OCI-LY1 (cell line): Measurements from ENCODE around the gene STEEP1.
A peak's percentile ranks its signal among the peaks of the same experiment; 100 is the strongest.
"Not testable (repeated sequence)": the region's sequence is repeated elsewhere in the genome, so short reads cannot be mapped to it uniquely, and the experiment has no call there.

Experiments
- H2AFZ ChIP-seq: fragments of 200-600 bp; sonication (generic), shearing (Covaris generic); 2 replicates; pipeline ENCODE4 v1.6.0; 2014; ENCODE audit warnings: antibody characterized with exemption, mild to moderate bottlenecking, low read length
- H3F3A ChIP-seq: fragments of 200-600 bp; sonication (generic), shearing (Covaris generic); 2 replicates; pipeline ENCODE4 v1.6.0; 2014; ENCODE audit warnings: mild to moderate bottlenecking, antibody characterized with exemption, low read length, moderate library complexity; ENCODE audit not compliant: insufficient read depth
- H3K27ac ChIP-seq: fragments of 200-600 bp; sonication (generic); 2 replicates; pipeline ENCODE4 v1.5.1; 2014; ENCODE audit warnings: low read length, mixed run types, mild to moderate bottlenecking, low read depth; ENCODE audit not compliant: poor library complexity, severe bottlenecking
- H3K27me3 ChIP-seq: fragments of 200-600 bp; sonication (generic); 2 replicates; pipeline ENCODE4 v1.6.0; 2014; ENCODE audit warnings: antibody characterized with exemption, mild to moderate bottlenecking, low read length, moderate library complexity; ENCODE audit not compliant: insufficient read depth
- H3K36me3 ChIP-seq: fragments of 200-600 bp; sonication (generic); 2 replicates; pipeline ENCODE4 v1.6.1; 2014; ENCODE audit warnings: mild to moderate bottlenecking, antibody characterized with exemption, low read length, moderate library complexity, mixed read lengths; ENCODE audit not compliant: insufficient read depth
- H3K4me1 ChIP-seq: fragments of 200-600 bp; sonication (generic); 2 replicates; pipeline ENCODE4 v1.5.1; 2014; ENCODE audit warnings: mild to moderate bottlenecking, low read length, moderate library complexity; ENCODE audit not compliant: insufficient read depth, severe bottlenecking
- H3K4me2 ChIP-seq: fragments of 200-600 bp; sonication (generic), shearing (Covaris generic); 2 replicates; pipeline ENCODE4 v1.6.1; 2014; ENCODE audit warnings: low read length
- H3K4me3 ChIP-seq: fragments of 200-600 bp; sonication (generic); 2 replicates; pipeline ENCODE4 v1.5.1; 2014; ENCODE audit warnings: low read length, low read depth, mild to moderate bottlenecking, mixed read lengths; ENCODE audit not compliant: poor library complexity, severe bottlenecking
- H3K79me2 ChIP-seq: fragments of 200-600 bp; shearing (Covaris generic); 2 replicates; pipeline ENCODE4 v1.6.1; 2016; ENCODE audit warnings: mixed run types, low read length, mixed read lengths; ENCODE audit not compliant: insufficient read depth
- H3K9ac ChIP-seq: fragments of 200-600 bp; sonication (generic), shearing (Covaris generic); 2 replicates; pipeline ENCODE4 v1.6.1; 2014; ENCODE audit warnings: mild to moderate bottlenecking, low read length, mixed read lengths
- H3K9me2 ChIP-seq: fragments of 200-600 bp; sonication (generic), shearing (Covaris generic); 2 replicates; pipeline ENCODE4 v1.6.1; 2014; ENCODE audit warnings: low read depth, mild to moderate bottlenecking, low read length, mixed read lengths
- H3K9me3 ChIP-seq: fragments of 200-600 bp; shearing (Covaris generic); 2 replicates; pipeline ENCODE4 v1.6.1; 2014; ENCODE audit warnings: low read length, mixed read lengths
- H4K20me1 ChIP-seq: fragments of 200-600 bp; sonication (generic), shearing (Covaris generic); 2 replicates; pipeline ENCODE4 v1.6.0; 2016; ENCODE audit warnings: mild to moderate bottlenecking, low read length; ENCODE audit not compliant: insufficient read depth
- EZH2 ChIP-seq: fragments of 200-600 bp; sonication (generic), shearing (Covaris generic); IDR thresholded peaks from 2 replicates; pipeline ENCODE4 v1.8.0; 2017; ENCODE audit warnings: borderline replicate concordance, mixed run types, mild to moderate bottlenecking, antibody characterized with exemption, low read length, moderate library complexity, mixed read lengths
- TF ChIP-seq, protein P1 (sequence below): fragments of 200-600 bp; sonication (generic), shearing (Covaris generic); IDR thresholded peaks from 2 replicates; pipeline ENCODE4 v1.5.1; 2017; ENCODE audit warnings: mild to moderate bottlenecking, antibody characterized with exemption, low read length, moderate library complexity, mixed read lengths

STEEP1 gene

GRCh38 chrX:119500061-119500800 is 65.0 kb downstream of the STEEP1 start:
- Histone ChIP-seq H3K4me3 (no peak overlapping the region), H3K9me3 (no peaks in the 10 kb centered on the region), H3K27ac (no peak overlapping the region), H3F3A (no peaks in the 10 kb centered on the region), H3K4me1 (peaks cover 32% of the 10 kb centered on the region), H3K4me2 (no peak overlapping the region), H3K9ac (no peak overlapping the region), H2AFZ (no peak overlapping the region), H3K27me3 (no peaks in the 10 kb centered on the region), H3K9me2 (no peaks in the 10 kb centered on the region), H4K20me1 (no peaks in the 10 kb centered on the region), H3K36me3 (no peaks in the 10 kb centered on the region), H3K79me2 (no peaks in the 10 kb centered on the region)
- TF ChIP-seq, protein P1, sequence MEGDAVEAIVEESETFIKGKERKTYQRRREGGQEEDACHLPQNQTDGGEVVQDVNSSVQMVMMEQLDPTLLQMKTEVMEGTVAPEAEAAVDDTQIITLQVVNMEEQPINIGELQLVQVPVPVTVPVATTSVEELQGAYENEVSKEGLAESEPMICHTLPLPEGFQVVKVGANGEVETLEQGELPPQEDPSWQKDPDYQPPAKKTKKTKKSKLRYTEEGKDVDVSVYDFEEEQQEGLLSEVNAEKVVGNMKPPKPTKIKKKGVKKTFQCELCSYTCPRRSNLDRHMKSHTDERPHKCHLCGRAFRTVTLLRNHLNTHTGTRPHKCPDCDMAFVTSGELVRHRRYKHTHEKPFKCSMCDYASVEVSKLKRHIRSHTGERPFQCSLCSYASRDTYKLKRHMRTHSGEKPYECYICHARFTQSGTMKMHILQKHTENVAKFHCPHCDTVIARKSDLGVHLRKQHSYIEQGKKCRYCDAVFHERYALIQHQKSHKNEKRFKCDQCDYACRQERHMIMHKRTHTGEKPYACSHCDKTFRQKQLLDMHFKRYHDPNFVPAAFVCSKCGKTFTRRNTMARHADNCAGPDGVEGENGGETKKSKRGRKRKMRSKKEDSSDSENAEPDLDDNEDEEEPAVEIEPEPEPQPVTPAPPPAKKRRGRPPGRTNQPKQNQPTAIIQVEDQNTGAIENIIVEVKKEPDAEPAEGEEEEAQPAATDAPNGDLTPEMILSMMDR = no peak
- no peak for TF ChIP-seq EZH2

DNA sequence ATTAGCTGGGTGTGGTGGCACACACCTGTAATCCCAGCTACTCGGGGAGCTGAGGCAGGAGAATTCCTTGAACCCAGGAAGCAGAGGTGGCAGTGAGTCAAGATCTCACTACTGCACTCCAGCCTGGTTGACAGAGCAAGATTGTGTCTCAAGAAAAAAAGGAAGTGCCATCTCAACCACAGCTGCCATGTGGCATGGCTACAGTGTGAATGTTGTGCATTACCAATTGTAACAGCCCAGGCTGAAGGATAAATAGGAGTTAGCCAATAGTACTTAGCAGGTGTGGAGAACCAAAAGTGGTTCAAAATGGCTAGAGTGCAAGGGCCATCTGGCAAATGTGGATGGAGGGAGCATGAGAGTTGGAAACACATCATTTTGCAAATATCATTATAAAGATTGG is 68.0 kb downstream of the STEEP1 start:
- Histone ChIP-seq H3K27ac (no peak overlapping the region), H3K9me2 (no peaks in the 10 kb centered on the region), H3F3A (no peaks in the 10 kb centered on the region), H3K4me1 (peaks cover 27% of the 10 kb centered on the region), H4K20me1 (no peaks in the 10 kb centered on the region), H2AFZ (peak overlapping the region; percentile 55; the same call in 1 of the 2 replicates), H3K4me3 (no peak overlapping the region), H3K4me2 (no peak overlapping the region), H3K79me2 (no peaks in the 10 kb centered on the region), H3K9ac (no peak overlapping the region), H3K27me3 (no peaks in the 10 kb centered on the region), H3K36me3 (no peaks in the 10 kb centered on the region), H3K9me3 (no peaks in the 10 kb centered on the region)
- TF ChIP-seq, protein P1 = no peak
- no peak for TF ChIP-seq EZH2

- Histone ChIP-seq H3K79me2 (no peaks in the 10 kb centered on the region), H3K27ac (peak overlapping the region; percentile 59), H3K4me2 (no peak overlapping the region; the same call in 1 of the 2 replicates), H3K27me3 (no peaks in the 10 kb centered on the region), H2AFZ (no peak overlapping the region), H3F3A (no peaks in the 10 kb centered on the region), H4K20me1 (no peaks in the 10 kb centered on the region), H3K9me3 (no peaks in the 10 kb centered on the region), H3K36me3 (no peaks in the 10 kb centered on the region), H3K4me1 (peaks cover 27% of the 10 kb centered on the region), H3K9ac (no peak overlapping the region), H3K9me2 (no peaks in the 10 kb centered on the region), H3K4me3 (no peak overlapping the region)
- TF ChIP-seq, protein P1 = no peak
- TF ChIP-seq EZH2 = no peak
Observed at GRCh38 chrX:119495734-119496726, 69.2 kb downstream of the STEEP1 start.

DNA sequence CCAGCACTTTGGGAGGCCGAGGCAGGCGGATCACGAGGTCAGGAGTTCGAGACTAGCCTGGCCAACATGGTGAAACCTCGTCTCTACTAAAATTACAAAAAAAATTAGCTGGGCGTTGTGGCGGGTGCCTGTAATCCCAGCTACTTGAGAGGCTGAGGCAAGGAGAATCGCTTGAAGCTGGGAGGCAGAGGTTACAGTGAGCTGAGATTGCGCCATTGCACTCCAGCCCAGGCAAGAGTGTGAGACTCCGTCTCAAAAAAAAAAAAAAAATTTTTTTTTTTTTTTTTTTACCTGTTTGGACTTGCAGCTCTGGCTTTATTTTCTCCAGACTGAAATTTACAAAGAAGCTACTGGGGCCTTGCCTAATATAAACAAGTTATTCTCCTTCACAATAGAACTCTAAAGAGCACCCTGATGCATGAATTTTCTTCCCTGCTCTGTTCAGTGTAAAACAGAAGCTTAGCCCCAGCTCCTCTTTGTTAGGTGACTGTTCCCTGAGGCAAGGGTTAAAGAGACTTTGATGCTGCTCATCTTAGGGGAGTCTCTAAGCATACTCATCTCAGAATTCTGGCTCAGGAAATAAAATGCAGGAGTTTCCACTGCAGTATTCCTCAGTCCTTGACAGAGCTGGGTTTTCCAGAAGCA is 71.2 kb downstream of the STEEP1 start:
- H3K9me3 ChIP-seq, H3K9me2 ChIP-seq, H3F3A ChIP-seq, H3K4me3 ChIP-seq, H3K36me3 ChIP-seq, H4K20me1 ChIP-seq, H3K4me2 ChIP-seq, H2AFZ ChIP-seq, H3K27me3 ChIP-seq, H3K27ac ChIP-seq, H3K9ac ChIP-seq, H3K79me2 ChIP-seq: not testable (repeated sequence)
- H3K4me1 ChIP-seq = peaks cover 20% of the 10 kb centered on the region
